ENCODE data around the gene SUN3. TPM values are rescaled to one million over a fixed set of nuclear protein-coding genes. Genes with fewer than 3 reads are reported as not detected.
"Not testable (repeated sequence)": the region's sequence is repeated elsewhere in the genome, so short reads cannot be mapped to it uniquely, and the experiment has no call there.

SUN3 gene
- total RNA-seq, 1 donor from 2014 or later, result not detected

GRCh38 chr7:47989607-47990400 is 39.1 kb downstream of the SUN3 start:
- DNase-seq (ENCODE audit: missing footprints); ATAC-seq: not testable (repeated sequence)
- intact Hi-C loops (cut with DNase I), result loop anchor here (5.0 kb wide), 2 partner anchors 42 to 97 kb away; partner anchors contain the start of gene UPP1

- ATAC-seq, result no peak
- intact Hi-C loops (cut with DNase I), result no loop called here
These were observed 40.2 kb downstream of the SUN3 start for GRCh38 chr7:47988496-47989386.

DNA sequence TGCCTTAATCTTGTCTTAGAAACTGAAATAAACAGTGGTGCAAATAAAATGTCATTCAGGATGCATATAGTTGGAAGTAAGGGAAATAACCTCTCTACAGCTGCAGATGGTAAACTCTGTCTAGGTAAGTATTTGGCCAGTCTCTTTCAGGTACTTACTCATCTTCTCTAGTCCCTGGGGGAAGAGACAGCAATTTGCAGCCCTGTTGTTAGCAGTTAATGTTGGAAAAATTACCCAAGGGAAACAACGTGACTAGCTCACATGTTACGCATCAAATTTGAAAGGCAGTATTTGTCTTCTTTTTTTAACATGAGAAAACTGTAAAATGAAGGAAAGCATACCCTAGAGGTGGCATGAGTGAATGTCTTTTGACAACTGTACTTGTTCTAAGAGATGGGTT is 46.3 kb downstream of the SUN3 start:
- ATAC-seq, result no peak
- no peak for DNase-seq (ENCODE audit: missing footprints)
- intact Hi-C loops (cut with DNase I), result no loop called here

More at GRCh38 chr7:47988496-47989386, 40.2 kb downstream of the SUN3 start:
- no peak for DNase-seq (ENCODE audit: missing footprints)

DNA sequence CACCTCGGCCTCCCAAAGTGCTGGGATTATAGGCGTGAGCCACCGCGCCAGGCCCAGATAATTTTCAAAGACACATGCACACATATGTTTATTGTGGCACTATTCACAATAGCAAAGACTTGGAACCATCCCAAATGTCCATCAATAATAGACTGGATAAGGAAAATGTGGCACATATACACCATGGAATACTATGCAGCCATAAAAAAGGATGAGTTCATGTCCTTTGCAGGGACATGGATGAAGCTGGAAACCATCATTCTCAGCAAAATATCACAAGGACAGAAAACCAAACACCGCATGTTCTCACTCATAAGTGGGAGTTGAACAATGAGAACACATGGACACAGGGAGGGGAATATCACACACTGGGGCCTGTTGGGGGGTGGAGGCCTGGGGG is 48.3 kb downstream of the SUN3 start:
- ATAC-seq; DNase-seq (ENCODE audit: missing footprints); intact Hi-C loops (cut with DNase I): not testable (repeated sequence)

GRCh38 chr7:47979832-47980181 is 49.1 kb downstream of the SUN3 start:
- no peak for DNase-seq (ENCODE audit: missing footprints)
- intact Hi-C loops (cut with DNase I), result loop anchor here (5.0 kb wide), 1 partner anchor 107 kb away; the partner anchor contains the start of gene UPP1
- ATAC-seq, result no peak

GRCh38 chr7:47979145-47979831 is 49.6 kb downstream of the SUN3 start, which contains the start of gene HUS1:
TSS of gene HUS1 (minus strand) at chr7:47979615. CDS start at chr7:47979519, 96 bp downstream.
- DNase-seq (ENCODE audit: missing footprints), result peak; percentile 98
- intact Hi-C loops (cut with DNase I), result loop anchor here (5.0 kb wide), 1 partner anchor 108 kb away; the partner anchor contains the start of gene UPP1
- ATAC-seq, result peak; percentile 99

- intact Hi-C loops (cut with DNase I), result loop anchor here (5.0 kb wide), 1 partner anchor 109 kb away; the partner anchor contains the start of gene UPP1
- no peak for DNase-seq (ENCODE audit: missing footprints)
- no peak for ATAC-seq
These were observed 50.1 kb downstream of the SUN3 start for GRCh38 chr7:47978790-47979144.

GRCh38 chr7:47973739-47974138 is 55.2 kb downstream of the SUN3 start:
- intact Hi-C loops (cut with DNase I), result no loop called here
- ATAC-seq (no peak), DNase-seq (ENCODE audit: missing footprints) (no peak)

DNA sequence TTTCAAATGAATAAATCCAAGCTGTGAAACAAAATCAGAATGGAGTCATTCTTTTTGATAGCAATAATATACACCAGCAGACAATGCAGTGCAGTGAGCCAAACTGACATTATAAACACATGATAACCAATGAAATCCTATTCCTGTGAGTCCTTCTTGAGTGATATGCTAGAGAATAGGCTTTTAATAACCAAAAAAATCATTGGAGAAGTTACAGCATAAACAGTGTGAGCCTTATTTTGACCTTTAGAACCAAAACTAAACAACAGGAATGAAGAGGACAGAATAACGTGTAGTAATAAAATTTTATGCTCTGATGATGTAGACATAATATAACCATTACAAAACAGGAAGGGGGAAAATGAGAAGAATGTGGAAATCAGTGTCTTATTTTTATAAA is 58.1 kb downstream of the SUN3 start:
- DNase-seq (ENCODE audit: missing footprints) (no peak), ATAC-seq (no peak)
- intact Hi-C loops (cut with DNase I), result no loop called here

- intact Hi-C loops (cut with DNase I), result loop anchor here (1.0 kb wide), 1 partner anchor 24 kb away; no protein-coding TSS in a partner anchor
- DNase-seq (ENCODE audit: missing footprints), result peak; percentile 66
- no peak for ATAC-seq
These were observed 59.8 kb downstream of the SUN3 start for GRCh38 chr7:47968847-47969774.

GRCh38 chr7:47967708-47968107 is 61.2 kb downstream of the SUN3 start:
- intact Hi-C loops (cut with DNase I), result loop anchor here (1.0 kb wide), 1 partner anchor 22 kb away; no protein-coding TSS in a partner anchor
- DNase-seq (ENCODE audit: missing footprints) (no peak), ATAC-seq (no peak)

DNA sequence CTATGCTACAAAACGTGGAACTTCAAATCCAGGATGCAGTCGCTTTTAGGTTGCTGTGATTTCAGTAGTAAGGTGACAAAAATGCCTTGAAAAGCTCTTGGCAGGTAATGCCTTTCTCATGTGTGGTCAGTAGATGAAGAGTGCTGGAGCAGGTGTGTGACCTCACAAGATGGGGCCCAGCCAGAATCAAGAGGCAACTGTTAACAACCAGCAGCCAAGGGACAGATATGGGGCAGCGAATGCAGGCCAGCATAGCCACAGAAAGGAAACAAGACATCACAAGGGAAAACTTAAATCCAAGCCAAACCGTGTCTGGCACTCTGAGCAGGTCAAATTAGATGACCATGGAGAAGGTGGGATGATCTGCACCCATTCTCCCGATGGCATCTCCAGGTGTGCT is 61.8 kb downstream of the SUN3 start:
- peak; percentile 50 for ATAC-seq
- intact Hi-C loops (cut with DNase I), result no loop called here
- no peak for DNase-seq (ENCODE audit: missing footprints)

DNA sequence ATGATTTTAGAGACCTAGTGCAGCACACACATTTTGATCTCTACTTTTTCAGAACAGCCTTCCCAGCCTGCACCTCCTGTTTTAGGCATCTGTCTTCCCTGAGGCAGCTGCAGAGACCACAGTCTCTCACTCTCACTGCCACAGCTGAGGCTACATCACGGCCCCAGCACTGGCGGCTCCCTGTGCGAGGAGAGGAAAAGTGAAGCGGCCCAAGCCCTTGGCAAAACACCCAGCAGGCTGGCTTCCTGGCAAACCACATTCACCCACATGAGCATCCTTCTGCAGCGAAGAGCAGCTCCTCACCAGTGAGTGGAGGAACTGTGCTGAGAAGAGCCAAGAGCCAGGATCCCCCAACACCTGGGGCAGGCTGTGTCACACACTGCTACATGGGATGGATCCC is 63.5 kb downstream of the SUN3 start:
- DNase-seq (ENCODE audit: missing footprints) (no peak), ATAC-seq (no peak)
- intact Hi-C loops (cut with DNase I), result no loop called here

DNA sequence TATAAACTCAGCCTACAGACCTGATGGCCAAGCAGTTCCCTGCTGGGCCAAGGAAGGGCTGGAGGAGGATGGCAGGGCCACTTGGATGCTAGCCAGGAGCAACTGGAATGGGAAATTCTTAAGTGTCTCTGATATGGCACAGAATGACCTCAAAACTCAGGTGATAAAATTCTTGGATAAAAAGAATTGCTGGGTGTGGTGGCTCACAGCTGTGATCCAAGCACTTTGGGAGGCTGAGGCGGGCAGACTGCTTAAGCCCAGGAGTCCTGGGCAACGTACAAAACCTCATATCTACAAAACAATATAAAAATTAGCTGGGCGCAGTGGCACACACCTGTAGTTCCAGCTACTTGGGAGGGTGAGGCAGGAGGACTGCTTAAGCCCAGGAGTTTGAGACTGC is 66.6 kb downstream of the SUN3 start:
- ATAC-seq (no peak), DNase-seq (ENCODE audit: missing footprints) (no peak)
- intact Hi-C loops (cut with DNase I), result no loop called here

- intact Hi-C loops (cut with DNase I), result no loop called here
- DNase-seq (ENCODE audit: missing footprints) (no peak), ATAC-seq (no peak)
These were observed 71.8 kb downstream of the SUN3 start for GRCh38 chr7:47957156-47957555.

DNA sequence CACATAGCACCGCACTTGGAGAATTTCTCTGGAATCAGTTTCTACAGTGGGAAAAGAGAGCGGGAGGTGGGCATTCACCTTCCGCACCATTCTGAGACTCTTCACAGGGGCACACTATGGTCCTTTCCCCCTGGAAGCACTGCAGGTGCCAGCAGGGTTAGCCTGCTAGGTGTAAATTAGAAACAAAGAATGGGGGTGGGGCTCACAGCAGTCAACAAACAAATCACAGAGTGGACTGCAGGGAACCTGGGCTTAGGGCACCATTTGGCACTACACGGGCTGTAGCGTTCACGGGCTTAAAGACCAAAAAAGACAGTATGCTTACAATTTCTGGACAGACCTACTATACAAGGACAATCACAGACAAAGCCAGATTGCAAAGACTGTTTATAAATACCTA is 72.7 kb downstream of the SUN3 start:
- DNase-seq (ENCODE audit: missing footprints), result no peak
- intact Hi-C loops (cut with DNase I), result no loop called here
- ATAC-seq, result no peak

GRCh38 chr7:47954231-47954911 is 74.5 kb downstream of the SUN3 start:
- no peak for ATAC-seq
- intact Hi-C loops (cut with DNase I), result no loop called here
- no peak for DNase-seq (ENCODE audit: missing footprints)
